Activated naive CD4-positive, alpha-beta T cell treated with anti-CD3 and anti-CD28 coated beads, Interleukin-2, amount 50 U/mL, for 72 hours (primary cell): Measurements from ENCODE around the gene PRSS2. TPM values are rescaled to one million over a fixed set of nuclear protein-coding genes. Genes with fewer than 3 reads are reported as not detected.

Experiments used
- ATAC-seq, 2 donors: fragments of 150-1000 bp; cut with Tn5 transposase; 2 replicates each; pipeline ENCODE4 v1.10.0; 2021; ENCODE audit warnings: mild to moderate bottlenecking in 2 of 2, moderate library complexity in 2 of 2
- DNase-seq, 2 donors: peaks; one replicate each; pipeline ENCODE4 v3.0.0; 2021 to 2022; ENCODE audit warnings: low spot score in 2 of 2
- H3K27ac Mint-ChIP-seq, 2 donors: one replicate each; pipeline ENCODE4 v1.8.0; 2022; ENCODE audit warnings: mild to moderate bottlenecking in 2 of 2, mixed read lengths in 2 of 2
- H3K36me3 Mint-ChIP-seq, 2 donors: one replicate each; pipeline ENCODE4 v1.8.0; 2022; ENCODE audit warnings: mixed read lengths in 2 of 2
- H3K9me3 Mint-ChIP-seq, 2 donors: one replicate each; pipeline ENCODE4 v1.8.0; 2022; ENCODE audit warnings: mixed read lengths in 2 of 2
- total RNA-seq, 2 donors: library from RNA; stranded (reverse); gene quantifications; one replicate each; pipeline ENCODE4 v1.2.3, GENCODE V29; 2022

PRSS2 gene
- total RNA-seq, 2 donors from 2014 or later: 0.82 TPM; not detected in 1

- ATAC-seq: no peak
- Mint-ChIP-seq H3K9me3 (peaks cover 0 to 4% of the 10 kb centered on the region in 2 donors), H3K36me3 (peaks cover 37 to 59% of the 10 kb centered on the region in 2 donors), H3K27ac (peak overlapping the region; percentile 97 to 100)
- DNase-seq: no peak
Observed at GRCh38 chr7:142804728-142805207, 34.0 kb downstream of the PRSS2 start.

GRCh38 chr7:142805350-142806021 is 34.7 kb downstream of the PRSS2 start:
- Mint-ChIP-seq H3K9me3 (peaks cover 0 to 4% of the 10 kb centered on the region in 2 donors), H3K27ac (peak overlapping the region; percentile 97 to 100), H3K36me3 (peaks cover 30 to 52% of the 10 kb centered on the region in 2 donors)
- DNase-seq (no peak), ATAC-seq (no peak)

GRCh38 chr7:142806022-142806356 is 35.2 kb downstream of the PRSS2 start:
- Mint-ChIP-seq H3K36me3 (peaks cover 25 to 47% of the 10 kb centered on the region in 2 donors), H3K9me3 (peaks cover 0 to 4% of the 10 kb centered on the region in 2 donors), H3K27ac (peak overlapping the region; percentile 99 to 100)
- DNase-seq (no peak), ATAC-seq (no peak)

- DNase-seq (no peak), ATAC-seq (no peak)
- H3K9me3 Mint-ChIP-seq: peaks cover 0 to 4% of the 10 kb centered on the region in 2 donors
- H3K27ac Mint-ChIP-seq: peak overlapping the region; percentile 99 to 100
- peaks cover 17 to 37% of the 10 kb centered on the region in 2 donors for H3K36me3 Mint-ChIP-seq
Observed at GRCh38 chr7:142806957-142807356, 36.2 kb downstream of the PRSS2 start.

GRCh38 chr7:142807855-142808460 is 37.2 kb downstream of the PRSS2 start:
- DNase-seq (peak in 1 of 2 donors; percentile 51), ATAC-seq (peak; percentile 23 to 27)
- Mint-ChIP-seq H3K9me3 (peaks cover 0 to 4% of the 10 kb centered on the region in 2 donors), H3K36me3 (peaks cover 7 to 27% of the 10 kb centered on the region in 2 donors), H3K27ac (peak overlapping the region; percentile 99 to 100)

GRCh38 chr7:142808461-142808801 is 37.7 kb downstream of the PRSS2 start:
- H3K27ac Mint-ChIP-seq: peak overlapping the region; percentile 99 to 100
- DNase-seq: no peak
- H3K36me3 Mint-ChIP-seq: peaks cover 2 to 22% of the 10 kb centered on the region in 2 donors
- peaks cover 0 to 4% of the 10 kb centered on the region in 2 donors for H3K9me3 Mint-ChIP-seq
- ATAC-seq: peak; percentile 11 to 30

GRCh38 chr7:142808802-142809583 is 38.2 kb downstream of the PRSS2 start:
- peak; percentile 71 to 79 for ATAC-seq
- peak overlapping the region; percentile 99 to 100 for H3K27ac Mint-ChIP-seq

GRCh38 chr7:142809671-142810070 is 38.9 kb downstream of the PRSS2 start:
- H3K36me3 Mint-ChIP-seq: peaks cover 0 to 10% of the 10 kb centered on the region in 2 donors
- no peak for DNase-seq

More at GRCh38 chr7:142808802-142809583, 38.2 kb downstream of the PRSS2 start:
- H3K36me3 Mint-ChIP-seq: peaks cover 0 to 17% of the 10 kb centered on the region in 2 donors
- DNase-seq: peak; percentile 85 to 97
- peaks cover 0 to 4% of the 10 kb centered on the region in 2 donors for H3K9me3 Mint-ChIP-seq

GRCh38 chr7:142811154-142811737 is 40.5 kb downstream of the PRSS2 start:
- Mint-ChIP-seq H3K9me3 (no peaks in the 10 kb centered on the region), H3K27ac (peak overlapping the region; percentile 99 to 100), H3K36me3 (no peaks in the 10 kb centered on the region)
- ATAC-seq (no peak), DNase-seq (peak in 1 of 2 donors; percentile 56)

More at GRCh38 chr7:142809671-142810070, 38.9 kb downstream of the PRSS2 start:
- peak overlapping the region; percentile 99 to 100 for H3K27ac Mint-ChIP-seq
- H3K9me3 Mint-ChIP-seq: peaks cover 0 to under 1% of the 10 kb centered on the region in 2 donors
- no peak for ATAC-seq

GRCh38 chr7:142812437-142813215 is 41.9 kb downstream of the PRSS2 start:
- Mint-ChIP-seq H3K9me3 (no peaks in the 10 kb centered on the region), H3K27ac (peak overlapping the region; percentile 72 to 100), H3K36me3 (no peaks in the 10 kb centered on the region)
- ATAC-seq (no peak), DNase-seq (no peak)

GRCh38 chr7:142813226-142813625 is 42.5 kb downstream of the PRSS2 start:
- ATAC-seq: no peak
- H3K9me3 Mint-ChIP-seq: no peaks in the 10 kb centered on the region
- peak overlapping the region; percentile 23 to 100 for H3K27ac Mint-ChIP-seq
- no peak for DNase-seq
- H3K36me3 Mint-ChIP-seq: no peaks in the 10 kb centered on the region

GRCh38 chr7:142813699-142814098 is 42.9 kb downstream of the PRSS2 start:
- no peaks in the 10 kb centered on the region for H3K36me3 Mint-ChIP-seq
- ATAC-seq (no peak), DNase-seq (no peak)
- no peaks in the 10 kb centered on the region for H3K9me3 Mint-ChIP-seq
- peak overlapping the region in 1 of 2 donors; percentile 100 for H3K27ac Mint-ChIP-seq

GRCh38 chr7:142814451-142814850 is 43.7 kb downstream of the PRSS2 start:
- no peak for ATAC-seq
- no peak for DNase-seq
- no peaks in the 10 kb centered on the region for H3K36me3 Mint-ChIP-seq
- no peak overlapping the region for H3K27ac Mint-ChIP-seq
- H3K9me3 Mint-ChIP-seq: peaks cover 0 to 6% of the 10 kb centered on the region in 2 donors

GRCh38 chr7:142815134-142815533 is 44.4 kb downstream of the PRSS2 start:
- ATAC-seq (no peak), DNase-seq (no peak)
- Mint-ChIP-seq H3K9me3 (peaks cover 0 to 7% of the 10 kb centered on the region in 2 donors), H3K36me3 (no peaks in the 10 kb centered on the region), H3K27ac (no peak overlapping the region)

GRCh38 chr7:142817506-142817905 is 46.7 kb downstream of the PRSS2 start:
- no peak overlapping the region for H3K27ac Mint-ChIP-seq
- ATAC-seq: no peak
- H3K9me3 Mint-ChIP-seq: peaks cover 0 to 11% of the 10 kb centered on the region in 2 donors
- no peak for DNase-seq
- no peaks in the 10 kb centered on the region for H3K36me3 Mint-ChIP-seq

- H3K9me3 Mint-ChIP-seq: peaks cover 3 to 11% of the 10 kb centered on the region in 2 donors
- H3K27ac Mint-ChIP-seq: no peak overlapping the region
- DNase-seq (no peak), ATAC-seq (no peak)
- no peaks in the 10 kb centered on the region for H3K36me3 Mint-ChIP-seq
Observed at GRCh38 chr7:142819530-142819929, 48.8 kb downstream of the PRSS2 start.
